CD4-positive, alpha-beta T cell (primary cell): ENCODE measurements around the gene FMN1. TPM values are rescaled to one million over a fixed set of nuclear protein-coding genes. Genes with fewer than 3 reads are reported as not detected.

ENCODE experiments used
- ATAC-seq: fragments of 200-7000 bp; cut with Tn5 transposase; one replicate; pipeline ENCODE4 v1.10.0; 2022; ENCODE audit warnings: mild to moderate bottlenecking; ENCODE audit not compliant: poor library complexity
- CTCF ChIA-PET: fragments of 350-600 bp; sonication (Branson Sonifier 250); formaldehyde crosslinking; loops from one replicate; lab custom pipeline; 2021; ENCODE audit warnings: antibody characterized with exemption, inconsistent platforms; lab: Charles Lee
- POLR2A ChIA-PET: fragments of 350-600 bp; sonication (Branson Sonifier 250); formaldehyde crosslinking; loops from one replicate; lab custom pipeline; 2021; ENCODE audit warnings: antibody characterized with exemption, inconsistent platforms; lab: Charles Lee
- DNase-seq, 14 experiments: peaks; one replicate each; pipeline ENCODE4 v3.0.0-alpha.2; 2013 to 2020; ENCODE audit warnings: mixed read lengths in 2 of 14
- H3K27ac ChIP-seq, 2 donors: one replicate each; pipeline versions ENCODE4 v1.5.1 to v1.7.0; 2013; ENCODE audit warnings: low read length in 2 of 2, low read depth in 1 of 2, mild to moderate bottlenecking in 1 of 2
- H3K27me3 ChIP-seq, 2 experiments: 1 replicate in 1 of 2; 2 replicates in 1 of 2; pipeline versions ENCODE4 v1.6.1 to v1.7.0; 2013; ENCODE audit warnings: low read length in 2 of 2, control low read depth in 1 of 2, mild to moderate bottlenecking in 1 of 2, moderate library complexity in 1 of 2; ENCODE audit not compliant: insufficient read depth in 2 of 2, control insufficient read depth in 1 of 2
- H3K36me3 ChIP-seq: one replicate; pipeline ENCODE4 v1.6.1; 2013; ENCODE audit warnings: low read length, control low read depth; ENCODE audit not compliant: insufficient read depth
- H3K4me1 ChIP-seq: one replicate; pipeline ENCODE4 v1.6.1; 2013; ENCODE audit warnings: low read length, control low read depth; ENCODE audit not compliant: insufficient read depth
- H3K4me3 ChIP-seq: one replicate; pipeline ENCODE4 v1.5.1; 2013; ENCODE audit warnings: mild to moderate bottlenecking, low read length, moderate library complexity
- H3K9me3 ChIP-seq, 2 experiments: 1 replicate in 1 of 2; 2 replicates in 1 of 2; pipeline versions ENCODE4 v1.6.1 to v1.7.0; 2013; ENCODE audit warnings: low read length in 2 of 2, mild to moderate bottlenecking in 2 of 2, control low read depth in 1 of 2, moderate library complexity in 1 of 2; ENCODE audit not compliant: control insufficient read depth in 1 of 2, insufficient read depth in 1 of 2
- H3K27ac Mint-ChIP-seq: one replicate; pipeline ENCODE4 v1.8.0; 2020; ENCODE audit warnings: mixed read lengths
- H3K27me3 Mint-ChIP-seq: one replicate; pipeline ENCODE4 v1.8.0; 2021; ENCODE audit warnings: mixed read lengths
- H3K36me3 Mint-ChIP-seq: one replicate; pipeline ENCODE4 v1.8.0; 2021; ENCODE audit warnings: low read depth, mixed read lengths
- H3K4me1 Mint-ChIP-seq: one replicate; pipeline ENCODE4 v1.8.0; 2021; ENCODE audit warnings: low read depth, mixed read lengths
- H3K4me3 Mint-ChIP-seq: one replicate; pipeline ENCODE4 v1.8.0; 2020; ENCODE audit warnings: mild to moderate bottlenecking, mixed read lengths
- H3K9me3 Mint-ChIP-seq: one replicate; pipeline ENCODE4 v1.8.0; 2020; ENCODE audit warnings: mixed read lengths
- CTCF ChIP-seq: fragments of 200-600 bp; IDR thresholded peaks from one replicate; pipeline ENCODE4 v1.8.0; 2022; ENCODE audit warnings: antibody characterized with exemption, mild to moderate bottlenecking
- intact Hi-C, 2 experiments: fragments of 100-400 bp; cut with DNase I in 1 of 2; cut with micrococcal nuclease in 1 of 2; formaldehyde crosslinking; loops; one replicate each; pipeline versions ENCODE4 v1.15.1 to v1.9.0; 2023 to 2025; cut with DNase I, micrococcal nuclease
- total RNA-seq, 174 experiments: library from RNA in 2 of 174; stranded (reverse) in 2 of 174; gene quantifications; one replicate each; pipeline ENCODE4 v1.2.3 and lab custom pipeline; 2021 to 2026

The FMN1 gene
- total RNA-seq, 2 experiments from 2014 or later: 0.39 to 0.55 TPM

GRCh38 chr15:33218071-33218491, 23.6 kb upstream of the FMN1 start:
- H3K4me3 Mint-ChIP-seq: no peak overlapping the region

GRCh38 chr15:33215941-33216872, 21.7 kb upstream of the FMN1 start:
- POLR2A ChIA-PET: interaction anchor here (1.1 kb wide), 1 partner anchor 22 kb away, joined by 5 read pairs; the partner anchor contains the start of gene FMN1
- CTCF ChIA-PET: interaction anchor here (0.6 to 1.3 kb wide), 2 partner anchors 11 to 24 kb away, joined by 3 read pairs; no protein-coding TSS in a partner anchor

More at GRCh38 chr15:33218071-33218491, 23.6 kb upstream of the FMN1 start:
- Mint-ChIP-seq H3K36me3 (no peaks in the 10 kb centered on the region), H3K27ac (no peak overlapping the region), H3K27me3 (no peaks in the 10 kb centered on the region), H3K4me1 (no peaks in the 10 kb centered on the region), H3K9me3 (peaks cover 2% of the 10 kb centered on the region)
- Histone ChIP-seq H3K9me3 (no peaks in the 10 kb centered on the region), H3K27me3 (no peaks in the 10 kb centered on the region), H3K4me1 (no peaks in the 10 kb centered on the region), H3K36me3 (no peaks in the 10 kb centered on the region), H3K27ac (no peak overlapping the region), H3K4me3 (no peak overlapping the region)
- ATAC-seq (no peak), DNase-seq (no peak)
- intact Hi-C loops: loop anchor here (5.0 to 10.0 kb wide), 3 partner anchors 51 to 484 kb away; no protein-coding TSS in a partner anchor
- ChIA-PET CTCF (no interaction called here), POLR2A (no interaction called here)
- no peak for TF ChIP-seq CTCF

More at GRCh38 chr15:33215941-33216872, 21.7 kb upstream of the FMN1 start:
- Mint-ChIP-seq H3K27me3 (no peaks in the 10 kb centered on the region), H3K4me3 (no peak overlapping the region), H3K27ac (no peak overlapping the region), H3K9me3 (no peaks in the 10 kb centered on the region), H3K36me3 (no peaks in the 10 kb centered on the region), H3K4me1 (no peaks in the 10 kb centered on the region)
- no peaks in the 10 kb centered on the region for H3K4me1 ChIP-seq
- H3K27ac ChIP-seq: no peak overlapping the region
- H3K4me3 ChIP-seq: no peak overlapping the region
- H3K27me3 ChIP-seq: no peaks in the 10 kb centered on the region
- peak; percentile 72 for TF ChIP-seq CTCF
- H3K9me3 ChIP-seq: no peaks in the 10 kb centered on the region
- ATAC-seq (peak; percentile 43), DNase-seq (peak in 3 of 14 experiments; percentile 31 to 49 (median 39))
- H3K36me3 ChIP-seq: no peaks in the 10 kb centered on the region
- intact Hi-C loops: loop anchor here (2.0 to 10.0 kb wide), 4 partner anchors 17 to 486 kb away; no protein-coding TSS in a partner anchor
